Measurements from ENCODE around the gene NOD2.

The NOD2 gene

DNA sequence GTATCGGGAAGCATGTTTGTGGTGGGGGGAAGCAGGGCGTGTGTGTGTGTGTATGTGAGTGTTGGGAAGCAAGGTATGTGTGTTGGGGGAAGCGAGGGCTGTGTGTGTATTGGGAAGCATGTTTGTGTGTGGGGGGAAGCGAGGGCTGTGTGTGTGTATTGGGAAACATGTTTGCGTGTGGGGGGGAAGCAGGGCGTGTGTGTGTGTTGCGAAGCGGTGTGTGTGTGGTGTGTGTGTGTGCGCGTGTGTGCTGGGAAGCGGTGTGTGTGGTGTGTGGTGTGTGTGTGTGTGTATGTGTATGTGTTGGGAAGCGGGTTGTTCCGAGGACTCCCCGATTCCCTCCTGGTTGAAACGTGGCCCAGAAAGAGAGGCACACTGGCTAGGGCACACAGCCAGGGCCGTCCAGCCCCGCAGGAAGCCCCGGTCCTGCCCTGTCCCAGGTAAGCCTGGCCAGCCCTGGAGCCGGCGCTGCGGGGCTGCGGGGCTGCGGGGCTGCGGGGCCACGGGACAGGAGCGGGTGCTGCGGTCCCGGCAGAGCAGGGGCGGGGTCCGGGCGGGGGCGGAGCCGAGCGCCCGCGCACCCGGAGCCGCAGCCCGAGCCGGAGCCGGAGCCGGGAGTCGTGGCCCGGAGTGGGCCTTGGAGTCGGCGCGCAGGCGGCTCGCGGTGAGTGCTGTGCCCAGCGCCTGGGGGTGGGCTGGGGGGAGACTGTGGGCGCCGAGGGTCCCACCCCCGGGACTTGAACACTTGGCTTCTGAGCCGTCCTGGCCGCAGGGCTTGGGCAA, at the start of gene NOD2:
TSS of gene NOD2 (plus strand) at position 608 of the 783 bp plus-strand sequence. CDS start 5,890 bp downstream, outside the sequence.
- no peak for DNase-seq

DNA sequence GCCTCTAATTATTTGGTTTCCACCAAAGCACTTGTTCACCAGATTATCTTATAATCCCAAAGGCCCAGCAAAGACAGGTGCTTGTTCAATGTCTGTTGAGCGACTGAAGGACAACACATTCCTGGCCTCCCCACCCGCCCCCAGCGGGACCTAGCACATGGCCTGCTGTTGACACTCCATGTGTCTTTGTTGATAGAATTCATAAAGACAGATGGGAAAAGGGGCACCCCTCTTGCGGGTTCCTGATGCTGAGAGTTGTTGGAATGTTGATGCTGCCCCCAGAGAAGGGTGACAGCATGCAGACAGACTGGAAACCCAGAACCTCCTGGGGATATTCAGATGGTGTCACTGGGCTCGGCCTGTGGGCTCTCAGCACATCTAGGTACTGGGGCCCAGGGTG, 49.2 kb upstream of the NOD2 start:
- DNase-seq: no peak

DNA sequence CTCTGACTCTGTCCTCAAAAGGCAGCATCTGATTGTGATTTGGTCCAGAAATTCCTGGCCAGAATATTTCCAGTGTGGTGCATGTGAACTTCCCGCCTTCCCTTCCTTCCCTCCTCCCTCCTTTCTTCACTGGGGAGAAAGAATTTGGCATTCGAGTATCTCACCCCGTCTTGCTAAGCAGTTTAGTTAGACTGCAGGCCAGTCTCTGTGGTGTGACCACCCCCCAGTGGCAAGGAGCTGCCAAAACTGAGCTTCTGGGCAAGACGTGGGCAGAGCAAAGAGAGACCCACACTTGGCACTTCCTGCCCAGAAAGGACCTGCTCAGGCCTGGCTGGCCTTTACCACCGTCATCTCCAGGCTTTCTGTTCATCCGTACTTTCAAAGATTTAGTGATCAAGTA, 48.7 kb upstream of the NOD2 start:
- no peak for DNase-seq

DNA sequence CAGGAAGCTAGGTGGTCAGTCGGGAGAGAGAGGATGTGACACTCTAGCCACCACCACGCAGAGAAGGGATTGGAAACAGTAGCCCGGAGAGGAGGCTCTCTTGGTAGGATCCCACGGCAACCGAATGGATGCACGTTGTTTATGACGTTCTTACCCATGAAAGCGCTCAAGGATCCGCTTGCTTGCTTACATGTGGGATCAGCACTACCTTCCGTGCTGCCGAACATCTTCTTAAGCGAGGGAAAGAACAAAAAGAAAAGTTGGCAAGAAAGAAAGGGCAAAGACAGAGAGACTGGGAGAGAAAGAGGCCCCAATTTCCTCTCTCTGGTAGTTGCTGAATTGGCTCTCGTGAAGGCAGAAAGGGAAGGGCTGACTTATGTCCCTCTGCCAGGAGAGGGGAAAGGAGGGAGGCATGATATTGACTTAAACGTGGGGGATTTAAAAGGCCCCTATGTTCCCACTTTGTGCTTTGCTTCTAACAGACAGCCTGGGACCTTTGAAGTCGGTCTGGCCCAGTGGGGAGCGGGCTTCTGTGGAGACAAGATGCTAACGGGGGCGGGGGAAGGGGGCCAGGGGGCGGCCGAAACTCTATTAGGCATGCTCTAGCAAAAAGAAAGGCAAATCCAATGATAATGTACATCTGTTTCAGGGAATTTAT, 47.7 kb upstream of the NOD2 start:
- no peak for DNase-seq

GRCh38 chr16:50646345-50646744, 47.1 kb upstream of the NOD2 start:
- no peak for DNase-seq

GRCh38 chr16:50651835-50652438, 41.5 kb upstream of the NOD2 start:
- no peak for DNase-seq

- no peak for DNase-seq
Measured at GRCh38 chr16:50652836-50653425, 40.5 kb upstream of the NOD2 start.

DNA sequence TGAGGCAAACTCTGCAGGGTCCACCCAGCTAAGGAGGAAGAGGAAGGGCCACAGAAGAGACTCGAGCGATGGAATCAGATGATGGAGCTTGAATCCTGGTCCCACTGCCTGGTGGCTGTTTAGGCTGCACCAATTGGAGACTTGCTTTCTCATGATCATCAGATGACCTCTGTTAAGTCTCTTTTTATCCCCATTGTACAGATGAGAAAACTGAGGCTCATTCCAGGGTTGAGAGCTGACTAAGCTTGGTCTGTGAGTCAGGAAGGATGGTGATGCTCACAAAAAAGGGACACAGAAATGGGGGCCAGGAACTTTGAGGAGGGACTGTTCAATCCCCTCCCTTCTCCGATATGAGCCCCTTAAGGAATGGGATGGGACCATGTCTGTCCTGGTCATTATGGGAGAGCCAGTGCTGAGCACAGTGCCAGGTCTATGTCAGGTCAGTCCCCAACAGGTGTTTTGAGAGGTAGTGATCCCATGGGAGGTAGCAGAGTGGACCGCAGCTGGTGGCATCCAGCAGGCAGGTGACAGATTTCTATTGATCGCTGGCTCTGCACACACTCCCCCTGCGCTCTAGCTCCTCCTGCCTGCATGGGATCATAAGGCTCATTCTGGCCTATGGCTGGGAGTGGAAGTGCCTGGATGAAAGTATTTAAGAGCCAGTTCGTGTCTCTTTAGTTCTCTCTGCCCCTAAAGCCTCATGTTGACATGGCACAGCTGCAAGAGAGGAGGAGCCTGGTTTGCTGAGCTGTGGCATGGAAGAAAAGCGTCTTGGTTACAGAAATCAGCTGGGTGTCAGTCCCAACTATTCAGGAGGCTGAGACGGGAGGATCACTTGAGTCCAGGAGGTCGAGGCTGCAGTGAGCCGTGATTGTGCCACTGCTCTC, 39.5 kb upstream of the NOD2 start:
- no peak for DNase-seq

GRCh38 chr16:50655558-50656055, 37.8 kb upstream of the NOD2 start:
- no peak for DNase-seq

DNA sequence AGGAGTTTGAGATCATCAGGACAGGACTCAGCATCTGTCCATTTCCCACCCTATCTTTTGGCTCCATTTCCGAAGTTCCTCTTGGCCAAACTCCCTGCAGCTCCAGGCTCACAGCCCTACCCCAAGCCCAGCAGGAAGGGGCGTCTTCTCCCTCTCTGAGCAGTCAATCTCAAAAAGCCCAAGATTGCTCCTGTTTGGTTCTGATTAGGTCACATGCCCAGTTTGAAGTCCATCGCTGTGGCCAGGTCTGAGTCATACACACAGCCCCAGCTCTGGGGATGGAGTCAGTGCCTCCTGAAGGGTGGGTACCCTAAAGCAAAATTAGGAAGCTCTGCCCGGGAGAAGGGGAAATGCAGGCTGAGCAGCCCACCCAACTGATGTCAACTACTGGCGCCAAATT, 36.2 kb upstream of the NOD2 start:
- DNase-seq: no peak

GRCh38 chr16:50659806-50660205, 33.6 kb upstream of the NOD2 start:
- no peak for DNase-seq

- DNase-seq: no peak
Measured at GRCh38 chr16:50662306-50662940, 31.0 kb upstream of the NOD2 start.

DNA sequence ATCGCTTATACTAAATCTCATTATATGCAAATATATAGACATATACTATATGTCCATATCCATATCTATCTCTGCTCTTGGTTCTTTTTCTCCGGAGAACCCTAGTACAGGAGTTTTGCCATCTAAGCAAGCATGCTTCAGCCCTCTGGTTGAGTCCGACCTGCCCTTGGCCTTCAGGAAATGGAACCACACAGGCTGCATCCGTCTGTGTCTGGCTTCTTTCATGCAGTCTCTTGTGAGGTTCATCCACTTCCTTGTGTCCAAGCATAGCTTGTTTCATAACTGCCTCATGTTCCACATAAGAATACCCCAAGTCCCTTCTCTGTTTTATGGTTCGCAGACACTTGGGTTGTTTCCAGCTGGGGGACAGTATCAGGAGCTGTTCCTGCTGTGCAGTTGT, 29.1 kb upstream of the NOD2 start:
- no peak for DNase-seq

DNA sequence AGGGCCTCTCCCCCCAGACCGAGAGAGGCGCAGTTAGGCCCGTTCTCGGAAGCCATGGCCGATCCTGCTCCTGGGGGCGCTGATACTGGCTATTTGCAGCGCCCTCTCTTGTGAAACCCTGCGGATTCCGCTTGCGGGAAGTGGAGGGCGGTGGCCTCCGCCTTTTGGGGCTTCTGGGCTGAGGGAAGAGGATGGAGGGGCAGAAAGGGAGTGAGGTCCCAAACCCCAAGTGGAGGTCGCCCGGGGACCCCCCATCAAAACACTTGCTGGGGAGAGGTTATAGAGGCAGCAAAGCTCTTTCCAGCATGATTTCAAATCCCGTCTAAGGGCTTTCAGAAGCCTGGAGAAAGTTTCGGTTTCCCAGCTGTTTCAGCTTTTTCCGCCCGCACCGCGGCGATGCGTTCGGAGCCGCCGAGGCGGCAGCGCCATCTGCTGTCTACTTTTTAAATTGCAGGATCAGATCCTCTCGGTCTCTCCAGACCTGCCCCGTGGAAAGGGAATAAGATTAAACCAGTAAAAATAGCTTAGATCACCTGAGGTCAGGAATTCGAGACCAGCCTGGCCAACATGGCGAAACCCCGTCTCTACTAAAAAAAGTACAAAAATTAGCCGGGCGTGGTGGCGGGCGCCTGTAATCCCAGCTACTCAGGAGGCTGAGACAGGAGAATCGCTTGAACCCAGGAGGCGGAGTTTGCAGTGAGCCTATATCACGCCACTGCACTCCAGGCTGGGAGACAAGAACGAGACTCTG, 28.1 kb upstream of the NOD2 start:
- peak; percentile 4 for DNase-seq

DNA sequence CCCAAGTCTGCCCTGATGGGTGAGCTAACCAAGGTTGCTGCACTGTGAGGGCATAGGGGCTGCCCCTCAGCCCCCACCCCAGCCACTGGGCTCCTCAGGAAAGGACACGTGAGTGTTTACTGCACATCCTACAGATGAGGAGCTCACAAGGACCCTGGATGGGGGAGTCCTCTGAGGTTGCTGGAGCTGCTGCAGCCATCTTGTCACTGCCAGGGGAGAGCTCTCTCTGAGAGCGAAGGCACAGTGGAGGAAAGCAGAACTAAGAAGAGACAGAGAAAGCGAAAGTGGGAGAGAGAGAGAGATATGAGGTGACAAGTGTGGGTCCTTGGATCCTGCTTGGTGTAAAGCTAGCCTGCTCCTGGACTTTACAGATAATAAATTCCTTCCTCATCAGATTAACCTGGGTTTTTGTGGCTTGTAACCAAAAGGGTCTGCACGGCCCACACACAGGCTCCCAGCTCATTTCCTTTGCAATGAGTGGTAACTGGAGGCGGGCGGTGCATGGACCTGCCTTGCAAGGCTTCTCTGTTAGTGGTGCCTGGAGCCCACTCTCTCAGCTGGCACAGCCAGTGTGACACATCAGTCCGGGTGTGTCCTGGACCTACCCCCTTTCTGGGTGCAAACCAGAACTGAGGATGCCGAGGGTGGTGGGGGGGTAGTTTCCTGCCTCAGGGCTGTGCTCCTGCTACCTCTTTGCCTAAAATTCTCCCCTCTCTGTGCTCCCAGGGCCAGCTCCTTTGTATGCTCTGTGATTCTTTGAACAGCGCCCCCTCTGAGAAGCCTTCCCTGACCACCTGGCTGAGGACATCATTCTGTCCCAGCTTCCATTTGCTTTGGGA, 26.5 kb upstream of the NOD2 start:
- DNase-seq: no peak

DNA sequence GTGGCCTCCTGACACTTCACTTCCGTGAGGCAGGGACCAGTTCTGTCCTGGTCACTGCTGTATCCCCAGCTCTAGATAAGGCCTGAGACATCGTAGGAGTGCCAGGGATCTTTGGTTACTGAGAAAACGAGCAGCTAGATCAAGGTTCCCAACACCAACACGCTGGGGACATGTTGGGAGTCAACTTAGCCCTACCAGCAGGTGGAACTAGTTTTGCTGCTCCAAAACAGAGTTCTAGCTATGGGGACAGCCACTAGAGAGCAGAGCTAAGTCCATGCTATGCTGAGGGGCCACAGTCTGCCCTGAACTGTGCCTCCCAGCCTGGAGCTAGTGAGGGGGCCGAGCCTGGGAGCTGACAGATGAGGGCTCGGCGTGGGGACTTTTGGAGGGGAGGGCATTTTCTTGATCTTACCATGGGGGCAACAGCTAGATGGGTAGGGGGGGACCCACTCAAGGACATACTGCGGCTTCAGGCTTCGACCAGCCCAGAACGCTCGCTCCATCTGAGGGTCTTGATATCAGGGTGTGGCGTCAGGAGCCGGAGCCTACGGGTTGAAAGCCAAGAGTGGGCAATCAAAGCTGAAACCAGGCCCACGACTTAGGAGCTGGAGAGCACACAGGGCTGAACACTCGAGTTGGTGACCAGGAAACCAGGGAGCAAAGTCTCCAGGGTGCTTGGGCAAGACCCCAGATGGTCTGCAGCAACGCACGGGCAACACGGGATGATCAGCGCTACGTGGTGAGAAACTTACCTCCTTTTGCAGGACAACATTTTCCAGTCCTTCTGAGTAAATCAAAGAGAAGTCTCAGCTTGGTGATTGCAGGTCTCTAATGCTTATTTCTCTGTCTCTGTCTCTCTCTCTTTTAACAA, 25.7 kb upstream of the NOD2 start:
- no peak for DNase-seq

DNA sequence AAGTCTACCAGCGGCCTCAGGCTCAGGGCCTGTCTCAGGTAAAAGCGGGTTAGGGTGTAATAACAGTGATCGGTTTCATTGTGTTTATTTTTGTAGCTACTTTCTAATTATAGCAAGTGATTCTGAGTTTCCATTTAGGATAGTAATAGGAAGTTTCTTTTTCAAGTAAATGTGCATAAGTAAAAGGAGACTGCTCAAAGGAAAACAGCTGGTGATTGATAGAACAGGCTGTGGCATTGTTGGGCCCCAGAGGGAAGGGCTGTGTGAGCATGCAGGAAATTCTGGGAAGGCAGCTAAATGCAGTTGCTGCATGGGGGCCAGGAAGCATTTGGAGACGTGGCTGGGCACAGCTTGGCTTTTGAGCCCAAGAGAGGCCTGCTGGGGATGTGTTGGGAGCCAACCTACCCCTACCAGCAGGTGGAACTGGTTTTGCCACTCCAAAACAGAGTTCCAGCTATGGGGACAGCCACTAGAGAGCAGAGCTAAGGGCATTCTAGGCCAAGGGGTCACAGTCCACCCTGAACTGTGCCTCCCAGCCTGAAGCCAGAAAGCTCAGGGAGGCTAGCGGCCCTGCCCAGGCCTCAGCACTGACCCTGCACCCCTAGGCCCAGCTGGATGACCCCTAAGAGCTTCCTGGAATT, 24.9 kb upstream of the NOD2 start:
- peak; percentile 12 for DNase-seq

DNA sequence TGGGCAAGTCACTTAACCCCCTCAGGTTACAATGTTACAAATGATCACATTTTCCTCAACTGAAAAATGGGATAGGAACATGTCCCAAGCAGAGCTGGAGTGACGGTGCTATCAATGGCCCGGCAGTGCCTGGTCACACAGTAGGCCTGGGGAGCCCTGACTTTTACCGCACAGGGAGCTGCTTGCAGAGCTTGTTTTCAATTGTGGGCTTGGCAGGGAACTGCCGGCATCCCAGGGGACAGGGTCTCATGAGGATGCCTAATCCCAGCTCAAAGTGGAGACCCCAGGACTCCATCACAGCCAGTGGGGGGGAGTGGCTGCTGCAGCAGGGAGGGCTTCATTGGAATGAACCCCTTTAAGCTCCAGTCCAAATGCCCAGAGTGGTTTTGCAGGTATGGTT, 23.7 kb upstream of the NOD2 start:
- no peak for DNase-seq

GRCh38 chr16:50670476-50670875, 22.9 kb upstream of the NOD2 start:
- DNase-seq: no peak
